IPS DF 6.9 (cell line): Measurements from ENCODE around the gene IFNK.

Experiments used
- DNase-seq: peaks from one replicate; pipeline ENCODE4 v3.0.0-alpha.2; 2013; ENCODE audit warnings: low read depth, low spot score
- H3K27ac ChIP-seq: one replicate; pipeline ENCODE4 v1.5.1; 2013; ENCODE audit warnings: low read length, control low read depth
- H3K27me3 ChIP-seq: 2 replicates; pipeline ENCODE4 v1.6.1; 2013; ENCODE audit warnings: mild to moderate bottlenecking, low read length; ENCODE audit not compliant: control insufficient read depth, insufficient read depth
- H3K36me3 ChIP-seq: 2 replicates; pipeline ENCODE4 v1.6.1; 2013; ENCODE audit warnings: low read length; ENCODE audit not compliant: control insufficient read depth, insufficient read depth
- H3K4me1 ChIP-seq: 2 replicates; pipeline ENCODE4 v1.6.1; 2013; ENCODE audit warnings: low read length; ENCODE audit not compliant: control insufficient read depth, insufficient read depth
- H3K4me3 ChIP-seq: 2 replicates; pipeline ENCODE4 v1.5.1; 2013; ENCODE audit warnings: mild to moderate bottlenecking, low read length
- H3K9me3 ChIP-seq: 2 replicates; pipeline ENCODE4 v1.6.1; 2013; ENCODE audit warnings: low read length, inconsistent platforms; ENCODE audit not compliant: control insufficient read depth, insufficient read depth
- WGBS: extraction: QIAGEN DNeasy Blood & Tissue Kit; methylation state at CpG from one replicate; pipeline ENCODE4 v1.1.7; 2013; ENCODE audit warnings: mixed read lengths, missing lambda C conversion rate; ENCODE audit not compliant: insufficient read length, insufficient coverage; 5-methylcytosine and 5-hydroxymethylcytosine counted together

The IFNK gene

DNA sequence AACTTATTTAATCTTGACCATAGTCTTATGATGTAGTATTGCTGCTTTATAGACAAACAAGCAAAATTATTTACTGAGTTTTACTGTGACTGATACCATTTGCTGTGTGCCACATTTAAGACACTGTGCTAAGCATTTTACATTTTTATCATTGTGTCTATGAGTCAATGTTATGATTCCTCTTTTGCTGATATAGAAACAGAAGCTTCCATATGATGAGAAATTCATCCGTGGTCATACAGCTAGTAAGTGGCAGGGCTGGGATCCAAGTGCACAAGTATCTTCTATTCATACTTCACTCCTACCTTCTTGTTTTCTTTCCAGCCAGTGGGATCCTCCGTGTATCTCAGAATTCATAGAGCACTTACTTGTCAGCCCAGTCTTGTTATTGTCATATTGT lies 17.1 kb upstream of the IFNK start:
- Histone ChIP-seq H3K4me1 (0 out of 2 replicates have a peak, but pooled peaks cover 1% of the 10 kb centered on the region), H3K27ac (no peak overlapping the region), H3K36me3 (no peaks in the 10 kb centered on the region), H3K4me3 (no peak overlapping the region), H3K9me3 (no peaks in the 10 kb centered on the region), H3K27me3 (no peaks in the 10 kb centered on the region)
- no CpG with 5 or more reads among the region's 2 CpGs for WGBS
- DNase-seq: no peak

DNA sequence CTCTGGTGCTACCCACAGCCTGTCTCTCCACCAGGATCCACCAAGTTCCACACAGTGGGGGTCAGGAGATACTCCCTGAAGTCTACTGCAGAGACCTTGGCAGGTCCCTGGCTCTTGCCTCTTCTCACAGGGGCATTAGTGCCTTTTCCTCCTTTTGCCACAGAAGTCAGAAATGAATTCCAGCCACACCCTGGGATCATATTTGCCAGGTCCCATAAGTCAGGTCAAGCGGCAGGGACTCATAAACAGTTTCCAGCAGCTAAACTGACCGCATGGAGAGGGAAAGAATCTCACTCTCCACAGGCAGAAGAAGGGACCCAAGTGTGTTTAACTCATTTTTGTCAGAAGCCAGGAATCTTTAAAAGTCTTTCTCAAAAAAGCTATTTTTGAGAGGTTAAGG lies 13.3 kb upstream of the IFNK start:
- Histone ChIP-seq H3K4me1 (0 out of 2 replicates have a peak, but pooled peaks cover 1% of the 10 kb centered on the region), H3K27me3 (no peaks in the 10 kb centered on the region), H3K36me3 (no peaks in the 10 kb centered on the region), H3K4me3 (no peak overlapping the region), H3K27ac (no peak overlapping the region), H3K9me3 (no peaks in the 10 kb centered on the region)
- DNase-seq: no peak
- no CpG with 5 or more reads among the region's 2 CpGs for WGBS

DNA sequence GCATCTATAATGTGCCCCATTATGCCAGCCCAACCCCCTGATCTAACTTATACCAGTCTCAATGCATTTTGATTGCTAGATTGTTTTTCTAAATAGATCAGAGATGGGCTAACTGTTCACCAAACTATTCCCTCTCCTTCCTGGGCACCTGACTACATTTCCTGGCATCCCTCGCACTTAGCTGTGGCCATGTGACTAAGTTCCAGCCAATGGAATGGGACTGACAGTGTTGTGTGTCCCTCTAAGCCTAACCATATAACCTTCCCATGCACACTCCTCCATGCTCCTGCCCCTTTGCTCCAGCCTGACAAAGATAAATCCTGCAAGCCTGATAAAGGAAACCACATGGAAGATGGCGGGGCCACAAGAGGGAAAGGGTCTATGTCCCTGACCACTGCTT lies 12.3 kb upstream of the IFNK start:
- H3K27me3 ChIP-seq: no peaks in the 10 kb centered on the region
- no peak for DNase-seq
- no peak overlapping the region for H3K4me3 ChIP-seq
- H3K4me1 ChIP-seq: 0 out of 2 replicates have a peak, but pooled peaks cover 1% of the 10 kb centered on the region
- WGBS: no CpG with 5 or more reads among the region's 2 CpGs
- no peak overlapping the region for H3K27ac ChIP-seq
- no peaks in the 10 kb centered on the region for H3K36me3 ChIP-seq
- no peaks in the 10 kb centered on the region for H3K9me3 ChIP-seq

DNA sequence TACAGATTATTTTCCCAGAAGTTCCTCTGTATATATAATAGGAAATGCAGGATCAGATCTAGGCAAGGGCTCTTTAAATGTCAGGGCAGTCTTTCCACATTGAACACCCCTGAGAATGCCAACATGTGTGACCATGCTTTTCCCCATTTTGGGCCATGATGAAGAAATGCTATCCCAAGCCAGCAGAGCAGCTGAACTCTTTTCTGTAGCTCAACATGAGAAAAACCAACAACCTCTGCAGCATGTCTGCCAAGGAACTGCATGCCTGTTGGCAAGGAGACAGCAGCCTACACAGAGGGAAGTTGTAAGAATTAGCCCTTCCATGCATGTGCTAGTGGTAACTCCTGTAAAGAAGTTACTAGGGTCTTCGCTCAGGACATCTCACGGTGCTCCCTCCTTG lies 9.5 kb upstream of the IFNK start:
- WGBS: no CpG with 5 or more reads among the region's 2 CpGs
- Histone ChIP-seq H3K4me3 (no peak overlapping the region), H3K4me1 (no peaks in the 10 kb centered on the region), H3K27ac (no peak overlapping the region), H3K36me3 (no peaks in the 10 kb centered on the region), H3K9me3 (no peaks in the 10 kb centered on the region), H3K27me3 (no peaks in the 10 kb centered on the region)
- no peak for DNase-seq

DNA sequence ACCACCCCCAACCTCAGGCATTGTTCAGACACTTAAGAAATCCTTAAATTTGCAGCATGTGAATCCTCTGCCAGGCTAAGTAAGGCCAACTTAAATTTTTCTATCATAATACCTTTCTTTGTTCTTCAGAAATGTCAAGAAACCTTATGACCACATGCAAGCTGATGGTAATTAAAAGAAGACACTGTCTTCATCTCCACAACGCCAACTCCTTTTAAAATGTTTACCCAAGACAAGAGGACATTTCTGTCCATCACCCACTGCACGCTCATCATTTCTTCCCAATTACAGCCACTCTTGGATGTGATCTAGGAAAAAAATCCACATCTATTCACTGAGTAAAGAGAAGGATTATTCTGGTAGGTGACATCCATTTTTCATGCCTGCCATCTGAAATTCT lies 6.1 kb upstream of the IFNK start:
- H3K4me1 ChIP-seq: no peaks in the 10 kb centered on the region
- no peaks in the 10 kb centered on the region for H3K36me3 ChIP-seq
- no CpG with 5 or more reads among the region's 2 CpGs for WGBS
- no peaks in the 10 kb centered on the region for H3K9me3 ChIP-seq
- no peak overlapping the region for H3K27ac ChIP-seq
- no peak overlapping the region for H3K4me3 ChIP-seq
- no peaks in the 10 kb centered on the region for H3K27me3 ChIP-seq
- DNase-seq: no peak

DNA sequence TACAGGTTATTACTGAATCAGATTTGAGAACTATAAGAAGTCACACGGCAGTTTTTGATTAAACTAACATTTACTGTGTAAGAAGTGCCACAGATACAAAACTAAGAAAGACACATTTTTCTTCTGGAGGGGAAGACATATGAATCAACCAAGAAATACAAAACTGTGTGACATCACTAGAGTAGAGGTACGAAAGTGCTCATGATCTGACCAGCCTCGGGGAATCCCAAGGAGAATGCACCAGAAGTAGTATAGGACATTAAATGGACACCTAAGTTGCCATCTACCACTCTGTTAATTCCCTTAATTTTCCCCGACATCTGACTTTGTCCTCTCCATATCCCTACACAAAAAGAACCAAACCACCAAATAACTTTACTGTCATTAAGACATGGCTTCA lies 5.3 kb upstream of the IFNK start:
- H3K27ac ChIP-seq: no peak overlapping the region
- no peak overlapping the region for H3K4me3 ChIP-seq
- no CpG with 5 or more reads among the region's 4 CpGs for WGBS

DNA sequence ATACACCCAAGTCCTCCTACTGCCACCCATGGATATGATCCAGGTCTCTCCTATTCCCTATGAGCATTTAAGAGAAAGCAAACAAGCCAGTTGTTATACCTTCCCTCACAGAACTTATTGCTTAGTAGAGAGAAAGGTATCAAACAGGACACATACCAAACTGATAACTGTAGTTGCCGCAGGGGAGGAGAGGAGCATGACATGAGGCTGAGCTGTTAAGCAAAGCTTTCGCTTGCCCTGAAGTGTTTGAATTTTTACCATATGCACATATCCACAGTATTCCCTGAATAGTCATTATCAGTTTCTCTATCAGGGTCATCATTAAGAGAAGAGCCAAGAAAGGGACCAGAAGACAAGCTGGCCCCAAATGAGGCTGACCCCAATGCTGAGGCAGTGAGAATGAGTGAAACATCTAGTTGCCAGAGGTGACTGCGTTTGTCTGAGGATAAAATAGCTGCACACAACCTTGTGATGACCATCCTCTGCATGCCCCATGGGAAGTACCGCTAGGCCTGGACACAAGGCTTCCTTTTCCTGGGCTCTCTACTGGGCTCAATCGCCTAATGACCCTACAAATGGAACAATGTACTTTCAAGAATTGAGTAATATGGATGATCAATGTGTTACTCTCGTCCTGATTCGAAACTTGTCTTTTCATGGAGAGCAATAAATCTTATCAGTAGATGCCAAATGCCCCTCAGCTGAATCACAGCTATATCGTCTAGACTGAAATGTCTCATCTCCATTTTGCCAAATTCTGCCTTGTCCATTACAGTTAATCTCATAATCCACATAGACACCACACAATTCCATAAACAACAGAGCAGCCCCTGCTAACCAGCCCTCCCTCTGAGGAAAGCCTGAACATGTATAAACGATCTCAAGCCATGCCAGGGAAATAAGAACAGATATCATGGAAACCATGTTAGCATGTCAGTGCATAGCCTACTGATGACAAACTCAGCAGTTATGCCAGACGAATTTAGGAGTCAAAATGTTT lies 4.3 kb upstream of the IFNK start:
- H3K27me3 ChIP-seq: no peaks in the 10 kb centered on the region
- H3K36me3 ChIP-seq: no peaks in the 10 kb centered on the region
- no peaks in the 10 kb centered on the region for H3K4me1 ChIP-seq
- H3K9me3 ChIP-seq: no peaks in the 10 kb centered on the region
- H3K27ac ChIP-seq: no peak overlapping the region
- DNase-seq: no peak
- H3K4me3 ChIP-seq: no peak overlapping the region
- WGBS: no CpG with 5 or more reads among the region's 10 CpGs

More for the DNA sequence above, 5.3 kb upstream of the IFNK start:
- H3K9me3 ChIP-seq: no peaks in the 10 kb centered on the region
- H3K4me1 ChIP-seq: no peaks in the 10 kb centered on the region
- DNase-seq: no peak
- no peaks in the 10 kb centered on the region for H3K27me3 ChIP-seq
- no peaks in the 10 kb centered on the region for H3K36me3 ChIP-seq

DNA sequence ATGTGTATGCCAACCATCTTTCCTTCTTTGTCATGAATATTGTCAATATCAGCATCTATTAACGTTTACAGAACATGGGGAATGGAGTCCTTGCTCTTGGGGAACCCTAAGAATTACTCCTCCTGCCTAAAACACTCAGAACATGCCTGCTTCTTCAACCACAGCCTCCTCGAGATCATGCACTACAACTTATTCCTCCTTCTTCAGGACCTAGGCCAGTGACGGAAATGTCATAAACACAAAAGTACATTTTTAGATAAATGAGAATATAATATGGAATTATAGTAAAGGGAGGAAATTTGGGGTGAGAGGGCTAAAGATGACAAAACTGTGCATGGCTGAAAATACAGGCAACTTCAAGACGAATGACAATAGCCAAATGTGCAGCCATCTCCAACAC lies 3.1 kb upstream of the IFNK start:
- Histone ChIP-seq H3K27me3 (no peaks in the 10 kb centered on the region), H3K36me3 (no peaks in the 10 kb centered on the region), H3K27ac (no peak overlapping the region), H3K9me3 (no peaks in the 10 kb centered on the region), H3K4me1 (no peaks in the 10 kb centered on the region), H3K4me3 (no peak overlapping the region)
- DNase-seq: no peak
- WGBS: no CpG with 5 or more reads among the region's 4 CpGs

DNA sequence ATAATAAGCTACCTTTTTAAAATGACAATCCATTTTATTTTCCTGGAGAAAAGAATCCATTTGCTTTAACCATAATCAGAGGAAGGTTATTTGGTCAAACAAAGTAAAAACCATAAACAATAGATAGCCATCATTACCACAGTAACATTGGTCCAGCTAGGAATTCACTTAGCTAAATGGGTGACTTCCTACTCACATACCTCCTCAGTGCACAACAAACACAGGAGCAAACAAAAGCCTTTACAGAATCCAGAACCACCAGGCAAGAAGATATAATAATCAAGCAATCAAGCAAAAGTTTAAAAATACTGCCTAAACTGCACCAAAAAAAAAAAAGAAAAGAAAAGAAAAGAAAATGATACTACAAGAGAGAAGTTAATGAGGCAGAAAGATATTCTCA lies 949 bp upstream of the IFNK start:
- Histone ChIP-seq H3K9me3 (no peaks in the 10 kb centered on the region), H3K27ac (no peak overlapping the region), H3K4me3 (no peak overlapping the region), H3K27me3 (no peaks in the 10 kb centered on the region), H3K4me1 (no peaks in the 10 kb centered on the region), H3K36me3 (no peaks in the 10 kb centered on the region)
- no peak for DNase-seq

DNA sequence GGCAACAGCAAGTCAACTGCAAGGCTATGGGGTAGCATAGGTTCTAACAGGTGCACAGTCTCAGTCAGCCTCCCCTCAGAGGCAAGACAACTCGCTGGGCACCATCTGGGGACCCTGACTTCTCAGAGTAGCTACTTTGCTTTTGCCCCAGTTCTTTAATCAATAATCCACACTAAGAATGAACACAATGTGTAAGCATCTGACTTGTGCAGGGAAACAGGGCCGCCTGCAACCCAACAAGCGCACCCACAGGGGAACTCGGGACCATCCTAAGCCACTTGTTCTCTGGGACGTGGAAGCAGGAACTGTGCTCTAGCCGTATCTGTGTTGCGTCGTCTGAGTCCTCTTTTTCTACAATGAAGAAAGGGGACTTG lies 3.6 kb downstream of the IFNK start:
- WGBS: no CpG with 5 or more reads among the region's 8 CpGs
- Histone ChIP-seq H3K4me1 (peaks cover 1% of the 10 kb centered on the region; the same call in 1 of the 2 replicates), H3K27me3 (no peaks in the 10 kb centered on the region), H3K9me3 (no peaks in the 10 kb centered on the region), H3K4me3 (peak overlapping the region; percentile 86; the same call in 1 of the 2 replicates), H3K36me3 (no peaks in the 10 kb centered on the region), H3K27ac (no peak overlapping the region)
- DNase-seq: no peak
